KMS-11 (cell line): ENCODE data around the gene AMOT.

ENCODE experiments used
- H2AFZ ChIP-seq: fragments of 200-600 bp; sonication (generic); 2 replicates; pipeline ENCODE4 v1.6.1; 2016; ENCODE audit warnings: antibody characterized with exemption, mixed run types, low read depth
- H3K27ac ChIP-seq: fragments of 200-600 bp; sonication (generic); 2 replicates; pipeline ENCODE4 v1.6.1; 2016; ENCODE audit warnings: mild to moderate bottlenecking, mixed run types
- H3K27me3 ChIP-seq: fragments of 200-600 bp; sonication (generic); 2 replicates; pipeline ENCODE4 v1.6.1; 2017; ENCODE audit warnings: mild to moderate bottlenecking, low read depth, mixed run types, moderate library complexity; ENCODE audit not compliant: insufficient read depth
- H3K36me3 ChIP-seq: fragments of 200-600 bp; sonication (generic); 2 replicates; pipeline ENCODE4 v1.6.1; 2017; ENCODE audit warnings: mild to moderate bottlenecking, mixed run types; ENCODE audit not compliant: insufficient read depth
- H3K4me1 ChIP-seq: fragments of 200-600 bp; sonication (generic); 2 replicates; pipeline ENCODE4 v1.6.1; 2016; ENCODE audit warnings: mild to moderate bottlenecking, low read depth, mixed run types; ENCODE audit not compliant: poor library complexity, severe bottlenecking
- H3K4me2 ChIP-seq: fragments of 200-600 bp; sonication (generic); 2 replicates; pipeline ENCODE4 v1.7.0; 2016; ENCODE audit warnings: mild to moderate bottlenecking, mixed run types
- H3K4me3 ChIP-seq: fragments of 200-600 bp; sonication (generic); IDR thresholded peaks from 2 replicates; pipeline ENCODE4 v1.6.1; 2017; ENCODE audit warnings: low read depth, low read length, mixed read lengths; ENCODE audit not compliant: insufficient read depth
- H3K79me2 ChIP-seq: fragments of 200-600 bp; sonication (generic); 2 replicates; pipeline ENCODE4 v1.6.1; 2016; ENCODE audit warnings: low read depth, mixed run types; ENCODE audit not compliant: insufficient read depth
- H3K9ac ChIP-seq: fragments of 200-600 bp; sonication (generic); 2 replicates; pipeline ENCODE4 v1.6.1; 2016; ENCODE audit warnings: mild to moderate bottlenecking, mixed run types
- H4K20me1 ChIP-seq: fragments of 200-600 bp; sonication (generic); 2 replicates; pipeline ENCODE4 v1.6.1; 2016; ENCODE audit warnings: mild to moderate bottlenecking, mixed run types; ENCODE audit not compliant: insufficient read depth
- TF ChIP-seq, protein P1 (sequence below): fragments of 200-600 bp; sonication (generic); conservative IDR thresholded peaks from 2 replicates; pipeline ENCODE4 v1.6.1; 2017; ENCODE audit warnings: low read depth, mild to moderate bottlenecking, antibody characterized with exemption, low read length, moderate library complexity, mixed read lengths

The AMOT gene

DNA sequence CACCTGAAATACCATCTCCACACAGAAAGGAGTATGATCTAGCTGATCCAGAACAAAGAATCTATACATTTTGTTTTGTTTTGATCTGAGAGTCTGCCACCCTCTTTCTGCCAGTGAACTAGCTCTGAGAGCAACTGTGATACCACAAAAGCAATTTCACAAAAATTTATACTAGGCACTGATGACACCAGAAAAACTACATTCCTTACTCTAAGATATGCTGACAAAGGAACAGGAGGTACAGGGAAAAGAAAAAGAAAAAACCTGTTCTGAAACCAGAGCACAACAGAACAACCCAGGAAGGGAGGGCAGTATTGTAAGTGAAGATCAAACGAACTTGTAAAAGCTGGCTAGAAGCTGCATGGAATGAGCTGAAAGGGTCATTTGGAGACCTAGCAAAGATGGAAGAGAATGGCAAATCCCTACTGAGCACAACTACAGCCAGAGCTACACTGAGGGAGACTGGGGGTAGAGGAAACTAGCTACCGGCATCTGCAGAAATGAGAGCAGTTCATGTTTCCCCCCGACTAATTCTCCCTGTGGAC, 31.9 kb downstream of the AMOT start:
- H3K27ac ChIP-seq = no peak overlapping the region
- TF ChIP-seq, protein P1, sequence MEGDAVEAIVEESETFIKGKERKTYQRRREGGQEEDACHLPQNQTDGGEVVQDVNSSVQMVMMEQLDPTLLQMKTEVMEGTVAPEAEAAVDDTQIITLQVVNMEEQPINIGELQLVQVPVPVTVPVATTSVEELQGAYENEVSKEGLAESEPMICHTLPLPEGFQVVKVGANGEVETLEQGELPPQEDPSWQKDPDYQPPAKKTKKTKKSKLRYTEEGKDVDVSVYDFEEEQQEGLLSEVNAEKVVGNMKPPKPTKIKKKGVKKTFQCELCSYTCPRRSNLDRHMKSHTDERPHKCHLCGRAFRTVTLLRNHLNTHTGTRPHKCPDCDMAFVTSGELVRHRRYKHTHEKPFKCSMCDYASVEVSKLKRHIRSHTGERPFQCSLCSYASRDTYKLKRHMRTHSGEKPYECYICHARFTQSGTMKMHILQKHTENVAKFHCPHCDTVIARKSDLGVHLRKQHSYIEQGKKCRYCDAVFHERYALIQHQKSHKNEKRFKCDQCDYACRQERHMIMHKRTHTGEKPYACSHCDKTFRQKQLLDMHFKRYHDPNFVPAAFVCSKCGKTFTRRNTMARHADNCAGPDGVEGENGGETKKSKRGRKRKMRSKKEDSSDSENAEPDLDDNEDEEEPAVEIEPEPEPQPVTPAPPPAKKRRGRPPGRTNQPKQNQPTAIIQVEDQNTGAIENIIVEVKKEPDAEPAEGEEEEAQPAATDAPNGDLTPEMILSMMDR = no peak
- H3K4me3 ChIP-seq = no peak overlapping the region
- H2AFZ ChIP-seq = no peak overlapping the region
- no peaks in the 10 kb centered on the region for H4K20me1 ChIP-seq
- H3K36me3 ChIP-seq = no peaks in the 10 kb centered on the region
- no peaks in the 10 kb centered on the region for H3K27me3 ChIP-seq
- H3K79me2 ChIP-seq = no peaks in the 10 kb centered on the region
- H3K4me2 ChIP-seq = no peak overlapping the region
- no peak overlapping the region for H3K9ac ChIP-seq
- no peaks in the 10 kb centered on the region for H3K4me1 ChIP-seq

DNA sequence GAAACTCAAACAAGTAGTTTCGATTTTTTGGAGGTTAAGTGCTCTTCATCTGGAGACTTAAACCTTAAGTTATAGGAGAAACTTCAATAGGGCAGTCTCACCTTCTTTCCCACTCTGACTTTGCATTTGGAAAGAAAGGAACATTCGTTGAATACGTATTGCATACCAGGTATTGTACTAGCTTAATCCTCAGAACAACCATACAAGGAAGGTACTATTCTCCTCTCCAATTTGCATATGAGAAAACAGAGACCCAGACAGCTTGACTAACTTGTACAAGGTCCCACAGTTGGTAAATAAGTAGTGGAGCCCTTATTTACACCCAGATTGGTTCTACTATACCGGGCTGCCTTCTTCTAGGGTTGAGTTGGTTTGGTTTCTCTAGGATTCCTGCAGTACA, 32.6 kb downstream of the AMOT start:
- H2AFZ ChIP-seq = no peak overlapping the region
- no peaks in the 10 kb centered on the region for H3K79me2 ChIP-seq
- no peak overlapping the region for H3K27ac ChIP-seq
- no peak overlapping the region for H3K4me3 ChIP-seq
- H3K27me3 ChIP-seq = no peaks in the 10 kb centered on the region
- H4K20me1 ChIP-seq = no peaks in the 10 kb centered on the region
- H3K4me2 ChIP-seq = no peak overlapping the region
- no peak overlapping the region for H3K9ac ChIP-seq
- TF ChIP-seq, protein P1 = no peak
- no peaks in the 10 kb centered on the region for H3K36me3 ChIP-seq
- no peaks in the 10 kb centered on the region for H3K4me1 ChIP-seq

DNA sequence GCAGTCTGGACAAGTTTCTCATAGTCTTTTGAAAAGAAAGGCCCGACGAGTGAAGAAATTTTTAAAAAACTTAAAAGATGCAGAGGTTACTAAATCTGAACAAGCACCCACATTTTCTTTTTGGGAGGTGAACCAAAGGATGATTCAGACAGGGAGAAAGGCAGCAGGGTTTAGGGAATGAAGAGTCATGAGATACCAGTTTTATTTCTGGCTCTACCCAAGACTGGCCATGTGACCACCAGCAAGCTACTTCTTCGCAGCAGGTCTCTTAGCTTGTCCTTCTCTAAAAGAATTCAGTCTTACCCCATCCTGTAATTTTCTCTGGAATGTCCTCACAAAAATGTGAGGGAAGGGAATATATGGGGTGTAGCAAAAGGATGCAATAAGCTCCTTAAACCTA, 37.6 kb downstream of the AMOT start:
- H2AFZ ChIP-seq = no peak overlapping the region
- no peak overlapping the region for H3K4me2 ChIP-seq
- H3K4me1 ChIP-seq = no peaks in the 10 kb centered on the region
- no peaks in the 10 kb centered on the region for H3K27me3 ChIP-seq
- no peaks in the 10 kb centered on the region for H4K20me1 ChIP-seq
- no peak overlapping the region for H3K4me3 ChIP-seq
- TF ChIP-seq, protein P1 = no peak
- no peaks in the 10 kb centered on the region for H3K36me3 ChIP-seq
- no peak overlapping the region for H3K27ac ChIP-seq
- H3K79me2 ChIP-seq = no peaks in the 10 kb centered on the region
- no peak overlapping the region for H3K9ac ChIP-seq

DNA sequence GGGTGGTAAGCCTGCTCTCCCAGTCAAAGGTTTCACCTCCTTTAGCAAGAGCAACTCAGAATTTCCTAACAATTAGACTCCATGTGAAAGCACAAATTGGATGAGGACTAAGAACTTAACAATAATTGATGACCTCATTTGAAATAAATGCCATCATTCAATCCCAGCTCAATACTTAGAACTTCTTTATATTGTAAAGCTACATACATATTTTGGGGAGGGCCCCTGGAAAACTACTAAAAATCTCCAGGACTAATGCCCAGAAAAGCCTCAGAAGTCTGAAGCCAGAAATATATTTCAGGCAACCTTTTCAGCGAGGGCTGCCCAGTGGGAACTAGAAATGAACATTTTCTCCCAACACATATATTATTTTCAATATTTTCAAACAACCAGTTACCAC, 38.1 kb downstream of the AMOT start:
- Histone ChIP-seq H3K4me2 (no peak overlapping the region), H3K27me3 (no peaks in the 10 kb centered on the region), H4K20me1 (no peaks in the 10 kb centered on the region), H3K4me3 (no peak overlapping the region), H3K9ac (no peak overlapping the region), H2AFZ (no peak overlapping the region), H3K27ac (no peak overlapping the region), H3K36me3 (no peaks in the 10 kb centered on the region), H3K79me2 (no peaks in the 10 kb centered on the region), H3K4me1 (no peaks in the 10 kb centered on the region)
- TF ChIP-seq, protein P1 = no peak
